Esophagus squamous epithelium (tissue), 4 donors: Measurements from ENCODE around the gene DEAF1.

Source experiments
- POLR2A ChIP-seq, 4 donors: fragments of 450-650 bp; IDR thresholded peaks; one replicate each; pipeline ENCODE4 v1.6.1; 2017; ENCODE audit warnings: antibody characterized with exemption in 4 of 4, mild to moderate bottlenecking in 4 of 4, moderate library complexity in 3 of 4
- TF ChIP-seq, protein P1 (sequence below), 6 experiments: fragments of 450-650 bp in 4 of 6; fragments of 200-600 bp in 2 of 6; sonication (generic) in 2 of 6; IDR thresholded peaks; one replicate each; pipeline ENCODE4 v1.5.1; 2016 to 2019; ENCODE audit warnings: antibody characterized with exemption in 6 of 6, mild to moderate bottlenecking in 4 of 6, moderate library complexity in 4 of 6

GRCh38 chr11:614021-614622 is 80.9 kb downstream of the DEAF1 start:
- no peak for TF ChIP-seq POLR2A (IDR thresholded peaks at IDR 0.05)
- TF ChIP-seq, protein P1, sequence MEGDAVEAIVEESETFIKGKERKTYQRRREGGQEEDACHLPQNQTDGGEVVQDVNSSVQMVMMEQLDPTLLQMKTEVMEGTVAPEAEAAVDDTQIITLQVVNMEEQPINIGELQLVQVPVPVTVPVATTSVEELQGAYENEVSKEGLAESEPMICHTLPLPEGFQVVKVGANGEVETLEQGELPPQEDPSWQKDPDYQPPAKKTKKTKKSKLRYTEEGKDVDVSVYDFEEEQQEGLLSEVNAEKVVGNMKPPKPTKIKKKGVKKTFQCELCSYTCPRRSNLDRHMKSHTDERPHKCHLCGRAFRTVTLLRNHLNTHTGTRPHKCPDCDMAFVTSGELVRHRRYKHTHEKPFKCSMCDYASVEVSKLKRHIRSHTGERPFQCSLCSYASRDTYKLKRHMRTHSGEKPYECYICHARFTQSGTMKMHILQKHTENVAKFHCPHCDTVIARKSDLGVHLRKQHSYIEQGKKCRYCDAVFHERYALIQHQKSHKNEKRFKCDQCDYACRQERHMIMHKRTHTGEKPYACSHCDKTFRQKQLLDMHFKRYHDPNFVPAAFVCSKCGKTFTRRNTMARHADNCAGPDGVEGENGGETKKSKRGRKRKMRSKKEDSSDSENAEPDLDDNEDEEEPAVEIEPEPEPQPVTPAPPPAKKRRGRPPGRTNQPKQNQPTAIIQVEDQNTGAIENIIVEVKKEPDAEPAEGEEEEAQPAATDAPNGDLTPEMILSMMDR (IDR thresholded peaks at IDR 0.05), result no peak
